Stimulated activated CD4-positive, alpha-beta T cell treated with anti-CD3 and anti-CD28 coated beads, Interleukin-2, amount 100 ng/mL, for 4 hours (primary cell): ENCODE data around the gene RPTOR.

ENCODE experiments used
- DNase-seq: peaks from one replicate; pipeline ENCODE4 v3.0.0-alpha.2; 2020; ENCODE audit warnings: low read depth

Gene RPTOR

GRCh38 chr17:80948019-80948975 lies 403.7 kb downstream of the RPTOR start:
- DNase-seq, result no peak

GRCh38 chr17:80948976-80949450 lies 404.4 kb downstream of the RPTOR start:
- no peak for DNase-seq

GRCh38 chr17:80949451-80950421 lies 405.1 kb downstream of the RPTOR start:
- no peak for DNase-seq

- DNase-seq, result no peak
Observed at GRCh38 chr17:80950466-80951120, 406.0 kb downstream of the RPTOR start.

- DNase-seq, result no peak
Observed at GRCh38 chr17:80951121-80952090, 406.8 kb downstream of the RPTOR start.

- DNase-seq, result no peak
Observed at GRCh38 chr17:80952291-80952690, 407.7 kb downstream of the RPTOR start.

GRCh38 chr17:80953471-80954315 lies 409.1 kb downstream of the RPTOR start:
- no peak for DNase-seq

- DNase-seq, result no peak
Observed at GRCh38 chr17:80955078-80955477, 410.4 kb downstream of the RPTOR start.

GRCh38 chr17:80955671-80956280 lies 411.1 kb downstream of the RPTOR start:
- DNase-seq, result no peak

GRCh38 chr17:80956321-80957190 lies 411.9 kb downstream of the RPTOR start:
- no peak for DNase-seq

GRCh38 chr17:80957461-80957941 lies 412.9 kb downstream of the RPTOR start:
- no peak for DNase-seq

- DNase-seq, result no peak
Observed at GRCh38 chr17:80959330-80960036, 414.8 kb downstream of the RPTOR start.

GRCh38 chr17:80960037-80960796 lies 415.6 kb downstream of the RPTOR start:
- no peak for DNase-seq

- no peak for DNase-seq
Observed at GRCh38 chr17:80960797-80961452, 416.3 kb downstream of the RPTOR start.

GRCh38 chr17:80961541-80962330 lies 417.1 kb downstream of the RPTOR start:
- DNase-seq, result no peak
